SW 1271 (cell line): Measurements from ENCODE around the gene KLHL6.
"Not testable (repeated sequence)": the region's sequence is repeated elsewhere in the genome, so short reads cannot be mapped to it uniquely, and the experiment has no call there.

Experiments
- DNase-seq, 2 experiments: peaks; one replicate each; lab custom pipeline; 2025; lab: John Stamatoyannopoulos, UW

KLHL6 gene

DNA sequence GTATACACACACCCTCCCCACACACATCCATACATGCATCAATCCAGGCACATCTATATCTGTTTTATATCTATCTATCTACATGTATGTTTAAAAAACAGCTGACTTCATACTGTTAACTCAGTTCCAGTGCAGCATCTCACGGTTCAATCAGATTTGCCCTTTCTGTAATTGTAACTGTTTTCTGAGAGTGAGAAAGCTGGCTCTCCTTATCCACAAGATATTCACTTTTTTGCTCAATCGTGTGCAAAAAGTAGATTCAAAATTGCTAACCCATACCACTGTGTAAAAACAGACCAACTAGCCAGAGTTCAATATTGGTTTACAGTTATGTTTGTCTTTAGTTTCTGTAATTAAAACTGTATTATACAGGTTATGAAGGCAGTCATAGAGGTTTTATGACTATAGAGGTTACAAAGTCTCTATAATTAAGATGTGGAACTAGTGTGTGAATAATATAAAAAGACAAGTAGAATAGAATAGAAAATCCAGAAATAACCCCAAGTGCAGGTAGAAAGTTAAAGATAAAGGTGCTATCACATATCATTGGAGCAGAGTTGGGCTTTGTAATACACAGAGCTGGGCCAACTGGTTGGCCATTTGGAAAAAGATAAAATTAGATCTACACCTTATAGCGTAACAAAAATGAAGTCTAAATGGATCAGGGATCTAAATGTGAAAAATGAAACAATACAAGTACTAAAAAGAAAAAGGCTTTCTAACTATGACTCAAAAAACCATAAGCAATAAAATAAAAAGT is 107.0 kb downstream of the KLHL6 start:
- DNase-seq: no peak

DNA sequence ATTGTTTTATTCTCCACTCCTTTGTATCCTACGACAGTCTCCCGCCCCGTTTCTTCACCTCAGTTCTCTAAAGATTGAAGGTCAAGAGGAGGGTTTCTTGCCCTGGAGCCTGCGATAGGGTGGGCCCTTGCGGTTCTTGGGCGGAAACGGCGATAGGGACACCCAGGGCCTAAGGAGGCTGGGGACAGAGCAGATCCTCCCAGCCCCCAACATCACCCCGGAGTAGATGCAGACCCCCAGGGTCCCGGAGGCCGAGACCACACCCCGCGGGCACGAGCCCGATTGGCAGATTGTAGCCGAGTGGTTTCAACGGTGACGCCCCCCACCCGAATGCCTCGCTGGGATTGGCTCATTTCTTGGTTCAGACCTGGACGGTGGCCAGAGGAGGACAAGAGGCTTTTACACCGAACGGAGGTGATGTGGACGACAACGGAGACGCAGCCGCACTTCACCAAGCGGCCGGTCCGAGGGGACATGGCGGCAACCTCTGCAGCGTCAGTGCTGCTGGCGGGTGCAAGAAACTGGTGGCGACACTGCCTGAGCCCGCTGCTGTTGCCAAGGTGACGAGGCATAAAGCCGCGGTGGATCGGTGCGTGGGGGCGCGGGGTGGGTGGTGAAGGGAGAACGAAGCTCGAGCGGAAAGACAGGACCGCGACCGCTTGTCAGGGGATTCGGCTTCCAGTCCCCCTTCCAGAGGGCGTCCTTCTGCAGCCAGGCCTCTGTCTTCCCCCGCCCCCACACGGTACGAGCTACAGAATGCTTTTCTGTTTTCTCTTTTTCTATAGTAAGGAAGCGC is 108.1 kb downstream of the KLHL6 start:
- peak; percentile 93 to 94 for DNase-seq

GRCh38 chr3:183446838-183447205 is 108.7 kb downstream of the KLHL6 start:
- DNase-seq: no peak

DNA sequence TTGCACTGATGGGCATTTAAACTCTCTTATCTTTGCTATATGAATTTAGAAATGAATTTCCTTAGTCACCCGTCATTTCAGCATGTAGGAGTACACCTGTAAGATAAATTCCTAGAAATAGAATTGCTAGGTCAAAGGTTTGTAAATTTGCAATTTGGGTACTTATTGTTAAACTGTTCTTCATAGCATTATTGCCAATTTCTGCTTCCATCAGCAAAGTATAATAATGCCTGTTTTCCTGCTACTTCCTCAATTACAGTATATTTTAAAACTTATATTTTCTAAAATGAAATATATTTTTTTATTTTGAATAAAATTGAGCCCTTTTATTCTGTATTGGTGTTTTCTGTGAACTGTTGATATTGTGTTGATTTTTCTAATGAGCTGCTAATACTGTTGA is 110.8 kb downstream of the KLHL6 start:
- no peak for DNase-seq

DNA sequence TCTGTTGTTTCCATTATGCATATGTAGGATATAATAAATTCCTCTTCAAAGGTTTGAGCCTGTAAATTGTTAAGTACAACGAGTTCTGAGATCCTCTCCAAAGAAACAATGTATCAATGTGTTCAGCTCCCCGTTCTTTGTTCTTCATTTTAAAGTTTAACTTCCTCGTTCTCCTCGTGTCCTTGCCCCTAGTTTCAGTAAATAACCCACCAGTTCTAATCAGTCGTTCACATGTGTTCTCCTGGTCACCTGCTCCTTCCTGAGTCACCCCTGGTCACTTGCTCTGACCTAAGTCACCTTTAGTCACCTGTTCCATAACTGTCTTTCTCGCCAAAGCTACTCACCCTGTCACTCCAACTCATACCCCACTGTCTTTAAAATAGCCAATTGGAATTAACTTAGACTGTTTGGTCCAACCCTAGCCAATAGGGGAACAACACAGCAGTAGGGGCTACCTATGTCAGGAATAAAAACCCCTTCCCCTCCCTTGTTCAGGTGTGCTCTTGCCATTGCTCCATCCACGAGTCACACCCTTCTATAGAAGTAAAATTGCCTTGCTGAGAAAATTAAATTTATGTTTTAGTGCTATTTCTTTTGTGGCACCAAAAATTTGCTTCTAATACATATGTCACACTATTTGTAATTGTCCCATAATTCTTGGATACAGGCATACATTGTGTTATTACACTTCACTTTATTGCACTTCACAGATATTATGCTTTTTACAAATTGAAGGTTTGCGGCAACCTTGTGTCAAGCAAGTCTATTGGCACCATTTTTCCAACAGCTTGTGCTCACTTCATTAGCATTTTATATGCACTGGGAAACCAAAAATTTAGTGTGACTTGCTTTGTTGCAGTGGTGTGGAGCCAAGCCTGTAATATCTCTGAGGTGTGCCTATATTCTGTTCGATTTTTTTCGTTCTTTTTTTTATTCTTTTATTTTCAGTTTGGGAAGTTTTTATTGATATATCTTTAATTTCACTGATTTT is 111.8 kb downstream of the KLHL6 start:
- no peak for DNase-seq

- DNase-seq: no peak
Observed at GRCh38 chr3:183442994-183443393, 112.5 kb downstream of the KLHL6 start.

DNA sequence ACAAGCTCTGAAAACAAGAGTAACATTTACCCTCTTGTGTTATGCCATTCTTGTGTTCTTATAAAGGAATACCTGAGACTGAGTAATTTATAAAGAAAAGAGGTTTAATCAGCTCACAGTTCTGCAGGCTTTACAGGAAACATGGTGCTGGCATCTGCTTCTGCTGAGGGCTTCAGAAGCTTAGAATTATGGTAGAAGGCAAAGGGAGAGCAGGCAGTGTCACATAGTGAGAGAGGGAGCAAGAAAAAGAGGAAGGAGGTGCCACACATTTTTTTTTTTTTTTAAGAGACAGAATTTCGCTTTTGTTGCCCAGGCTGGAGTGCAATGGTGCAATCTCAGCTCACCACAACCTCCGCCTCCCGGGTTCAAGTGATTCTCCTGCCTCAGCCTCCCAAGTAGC is 115.0 kb downstream of the KLHL6 start:
- not testable (repeated sequence) for DNase-seq

DNA sequence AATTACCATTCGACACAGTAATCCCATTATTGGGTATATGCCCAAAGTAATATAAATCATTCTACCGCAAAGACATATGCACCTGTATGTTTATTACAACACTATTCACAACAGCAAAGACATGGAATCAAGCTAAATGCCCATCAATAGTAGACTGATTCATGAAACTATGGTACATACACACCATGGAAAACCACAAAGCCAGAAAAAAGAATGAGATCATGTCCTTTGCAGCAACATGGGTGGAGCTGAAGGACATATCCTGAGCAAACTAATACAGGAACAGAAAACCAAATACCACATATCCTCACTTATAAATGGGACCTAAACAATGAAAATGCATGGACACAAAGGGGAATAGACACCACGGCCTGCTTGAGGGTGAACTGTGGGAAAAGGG is 116.0 kb downstream of the KLHL6 start:
- no peak for DNase-seq

DNA sequence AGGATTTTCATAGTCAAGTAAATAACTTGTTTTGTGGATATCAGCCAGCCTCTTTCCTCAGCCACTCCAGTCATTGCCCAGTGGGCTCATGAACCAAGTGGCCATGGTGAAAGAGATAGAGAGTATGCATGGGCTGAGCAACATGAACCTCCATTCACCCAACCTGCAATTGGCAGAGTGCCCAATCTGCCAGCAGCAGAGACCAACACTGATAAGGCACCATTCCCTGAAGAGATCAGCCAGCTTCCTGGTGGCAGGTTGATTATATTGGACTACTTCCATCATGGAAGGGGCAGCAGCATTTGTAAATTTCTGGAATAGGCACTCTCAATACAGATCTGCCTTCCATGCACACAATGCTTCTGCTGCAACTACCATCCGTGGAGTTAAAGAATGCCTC is 116.8 kb downstream of the KLHL6 start:
- DNase-seq: no peak

DNA sequence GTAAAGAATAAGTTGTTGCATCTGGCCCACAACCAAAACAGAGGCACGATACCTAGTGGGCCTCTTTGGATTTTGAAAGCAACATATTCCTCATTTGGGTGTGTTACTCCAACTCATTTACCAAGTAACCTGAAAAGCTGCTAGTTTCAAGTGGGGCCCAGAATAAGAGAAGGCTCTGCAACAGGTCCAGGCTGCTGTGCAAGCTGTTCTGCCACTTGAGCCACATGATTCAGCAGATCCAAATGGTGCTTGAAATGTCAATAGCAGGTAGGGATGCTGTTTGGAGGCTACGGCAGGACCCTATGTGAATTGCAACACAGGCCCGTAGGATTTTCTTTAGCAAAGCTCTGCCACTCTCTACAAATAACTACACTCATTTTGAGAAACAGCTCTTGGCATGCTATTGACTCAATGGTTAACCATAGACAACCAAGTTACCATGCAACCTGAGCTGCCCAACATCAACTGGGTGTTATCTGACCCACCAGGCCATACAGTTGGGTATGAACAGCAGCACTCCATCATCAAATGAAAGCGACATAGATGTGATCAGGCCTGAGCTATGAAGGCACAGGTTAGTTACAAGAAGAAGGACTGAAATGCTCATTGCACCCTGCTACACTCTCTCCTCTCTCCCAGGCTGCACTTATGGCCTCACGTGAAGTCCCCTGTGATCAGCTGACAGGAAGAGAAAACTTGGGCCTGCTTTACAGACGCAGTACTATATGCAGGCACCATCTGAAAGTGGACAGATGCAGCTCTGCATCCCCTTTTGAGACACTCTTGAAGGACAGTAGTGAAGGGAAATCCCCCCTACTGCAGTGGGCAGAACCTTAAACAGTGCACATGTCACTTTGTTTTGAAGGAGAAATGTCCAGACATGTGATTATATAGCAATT is 117.6 kb downstream of the KLHL6 start:
- DNase-seq: no peak
